GM23338 (cell line): ENCODE results near the gene ASZ1. TPM values are rescaled to one million over a fixed set of nuclear protein-coding genes. Genes with fewer than 3 reads are reported as not detected.

Source experiments
- ATAC-seq: fragments of 200-7000 bp; cut with Tn5 transposase; 3 replicates; pipeline ENCODE4 v1.9.1; 2020
- DNase-seq: peaks from one replicate; pipeline ENCODE4 v3.0.0-alpha.2; 2015; ENCODE audit warnings: low spot score
- H2AFZ ChIP-seq: fragments of 200-600 bp; sonication (generic); 2 replicates; pipeline ENCODE4 v1.8.0; 2016; ENCODE audit warnings: antibody characterized with exemption, mild to moderate bottlenecking, moderate library complexity
- H3F3A ChIP-seq: fragments of 200-600 bp; sonication (generic); replicated peaks from 2 replicates; pipeline ENCODE4 v1.8.0; 2017; ENCODE audit warnings: antibody characterized with exemption, mixed run types, low read depth
- H3K27ac ChIP-seq: fragments of 200-600 bp; sonication (generic); 2 replicates; pipeline ENCODE4 v1.6.1; 2016; ENCODE audit warnings: low read depth
- H3K27me3 ChIP-seq: fragments of 200-600 bp; sonication (generic); 2 replicates; pipeline ENCODE4 v1.8.0; 2016; ENCODE audit warnings: mild to moderate bottlenecking, mixed run types, moderate library complexity; ENCODE audit not compliant: insufficient read depth
- H3K36me3 ChIP-seq: fragments of 200-600 bp; sonication (generic); 2 replicates; pipeline ENCODE4 v1.8.0; 2016; ENCODE audit warnings: mild to moderate bottlenecking; ENCODE audit not compliant: insufficient read depth
- H3K4me1 ChIP-seq: fragments of 200-600 bp; sonication (generic); 2 replicates; pipeline ENCODE4 v1.8.0; 2016; ENCODE audit warnings: mild to moderate bottlenecking, moderate library complexity; ENCODE audit not compliant: insufficient read depth
- H3K4me2 ChIP-seq: fragments of 200-600 bp; sonication (generic); 2 replicates; pipeline ENCODE4 v1.7.1; 2017; ENCODE audit warnings: mixed run types
- H3K4me3 ChIP-seq: fragments of 200-600 bp; sonication (generic); 2 replicates; pipeline ENCODE4 v1.6.1; 2016; ENCODE audit warnings: mixed run types
- H3K79me2 ChIP-seq: fragments of 200-600 bp; sonication (generic); replicated peaks from 2 replicates; pipeline ENCODE4 v1.8.0; 2017; ENCODE audit warnings: mild to moderate bottlenecking; ENCODE audit not compliant: insufficient read depth
- H3K9me2 ChIP-seq: fragments of 200-600 bp; sonication (generic); 2 replicates; pipeline ENCODE4 v1.8.0; 2017; ENCODE audit not compliant: insufficient read depth
- H4K20me1 ChIP-seq: fragments of 200-600 bp; sonication (generic); replicated peaks from 2 replicates; pipeline ENCODE4 v1.8.0; 2017; ENCODE audit warnings: mild to moderate bottlenecking; ENCODE audit not compliant: insufficient read depth
- H3K27ac Mint-ChIP-seq: 2 replicates; pipeline ENCODE4 v1.8.0; 2020; ENCODE audit warnings: inconsistent platforms, mild to moderate bottlenecking, moderate library complexity, mixed read lengths
- H3K27me3 Mint-ChIP-seq: 3 replicates; pipeline ENCODE4 v1.8.0; 2022; ENCODE audit warnings: low read depth, mild to moderate bottlenecking, moderate library complexity, mixed read lengths, inconsistent platforms; ENCODE audit not compliant: insufficient read depth, poor library complexity
- H3K36me3 Mint-ChIP-seq: 3 replicates; pipeline ENCODE4 v1.8.0; 2021; ENCODE audit warnings: low read depth, mild to moderate bottlenecking, inconsistent platforms, moderate library complexity, mixed read lengths
- H3K4me1 Mint-ChIP-seq: 3 replicates; pipeline ENCODE4 v1.8.0; 2020; ENCODE audit warnings: mild to moderate bottlenecking, inconsistent platforms, mixed read lengths
- H3K4me3 Mint-ChIP-seq: 3 replicates; pipeline ENCODE4 v1.8.0; 2021; ENCODE audit warnings: moderate library complexity, mild to moderate bottlenecking, inconsistent platforms, mixed read lengths
- H3K9me3 Mint-ChIP-seq: 3 replicates; pipeline ENCODE4 v1.8.0; 2020; ENCODE audit warnings: moderate library complexity, mild to moderate bottlenecking, inconsistent platforms, mixed read lengths
- CREB1 ChIP-seq: fragments of 250-450 bp; sonication (Bioruptor Pico); IDR thresholded peaks from 2 replicates; pipeline ENCODE4 v1.5.0; 2020; ENCODE audit warnings: low read depth, mild to moderate bottlenecking, moderate library complexity
- CTCF ChIP-seq, 2 experiments: fragments of 200-600 bp in 1 of 2; sonication (generic) in 1 of 2; conservative IDR thresholded peaks; 2 replicates each; pipeline versions ENCODE4 v1.5.1 to v1.6.1; 2016 to 2017; ENCODE audit warnings: antibody characterized with exemption in 2 of 2, low read depth in 2 of 2, mild to moderate bottlenecking in 2 of 2, moderate library complexity in 1 of 2
- ETS1 ChIP-seq: IDR thresholded peaks from 2 replicates; pipeline ENCODE4 v1.6.1; 2016; ENCODE audit warnings: antibody characterized with exemption
- EZH2 ChIP-seq: fragments of 200-600 bp; sonication (generic); IDR thresholded peaks from one replicate; pipeline ENCODE4 v1.8.0; 2017; ENCODE audit warnings: antibody characterized with exemption, mild to moderate bottlenecking, low read depth; ENCODE audit not compliant: unreplicated experiment
- NANOG ChIP-seq: IDR thresholded peaks from 2 replicates; pipeline ENCODE4 v1.6.1; 2016; ENCODE audit warnings: antibody characterized with exemption, borderline replicate concordance
- REST ChIP-seq: IDR thresholded peaks from one replicate; pipeline ENCODE4 v1.6.1; 2018; ENCODE audit warnings: antibody characterized with exemption; ENCODE audit not compliant: unreplicated experiment
- ZNF114 ChIP-seq: fragments of 250-450 bp; sonication (Bioruptor Pico); IDR thresholded peaks from 2 replicates; pipeline ENCODE4 v1.5.0; 2020; ENCODE audit warnings: mild to moderate bottlenecking, moderate library complexity
- ZNF331 ChIP-seq: fragments of 250-450 bp; sonication (Bioruptor Pico); IDR thresholded peaks from 2 replicates; pipeline ENCODE4 v1.5.0; 2020; ENCODE audit warnings: low read depth, mild to moderate bottlenecking, moderate library complexity
- ZNF462 ChIP-seq: fragments of 250-450 bp; sonication (Bioruptor Pico); IDR thresholded peaks from 2 replicates; pipeline ENCODE4 v1.5.0; 2020; ENCODE audit warnings: mild to moderate bottlenecking, moderate library complexity
- polyA plus RNA-seq: library from polyadenylated mRNA; unstranded; fragments of >200 nt; fragmentation: Nextera tagmentation; extraction: Ambion mirVana; gene quantifications from 2 replicates; pipeline ENCODE4 v1.2.1, GENCODE V29; 2016
- total RNA-seq: library from RNA; depleted of rRNA; stranded (reverse); fragments of >200 nt; shearing (Covaris generic); gene quantifications from 2 replicates; pipeline ENCODE4 v1.2.3, GENCODE V29; 2014

The ASZ1 gene
- total and polyA plus RNA-seq, 2 experiments from 2014 or later = not detected

GRCh38 chr7:117322741-117323304 lies 104.5 kb downstream of the ASZ1 start, which contains the start of gene WNT2 (continued):
- no peak for TF ChIP-seq ZNF462 (CRISPR knock-in tag)

GRCh38 chr7:117320523-117320922 lies 106.8 kb downstream of the ASZ1 start:
- H3K4me3 ChIP-seq = no peak overlapping the region
- 0 out of 2 replicates have a peak, but pooled peaks cover 3% of the 10 kb centered on the region for H3F3A ChIP-seq
- peaks cover 9% of the 10 kb centered on the region; the same call in 1 of the 2 replicates for H4K20me1 ChIP-seq
- no peak overlapping the region for H3K4me2 ChIP-seq
- no peak for ATAC-seq
- H3K9me2 ChIP-seq = no peaks in the 10 kb centered on the region
- H3K9me3 Mint-ChIP-seq = no peaks in the 10 kb centered on the region
- peaks cover 15% of the 10 kb centered on the region; the same call in 2 of the 3 replicates for H3K4me1 Mint-ChIP-seq
- peaks cover 84% of the 10 kb centered on the region for H3K27me3 ChIP-seq
- no peaks in the 10 kb centered on the region for H3K79me2 ChIP-seq
- H3K27ac ChIP-seq = no peak overlapping the region
- no peak for DNase-seq
- H3K4me3 Mint-ChIP-seq = no peak overlapping the region
- H3K4me1 ChIP-seq = peaks cover 4% of the 10 kb centered on the region
- peaks cover 66% of the 10 kb centered on the region for H3K27me3 Mint-ChIP-seq
- H2AFZ ChIP-seq = no peak overlapping the region
- no peak overlapping the region for H3K27ac Mint-ChIP-seq
- no peaks in the 10 kb centered on the region for H3K36me3 Mint-ChIP-seq
- TF ChIP-seq REST (no peak), CREB1 (CRISPR knock-in tag) (no peak), CTCF (conservative IDR thresholded peaks at IDR 0.05; ENCODE audit: low read depth in 2 of 2) (no peak), ETS1 (no peak), ZNF114 (CRISPR knock-in tag) (no peak), NANOG (no peak), EZH2 (no peak), ZNF331 (no peak)
- no peaks in the 10 kb centered on the region for H3K36me3 ChIP-seq
